Endothelial cell of umbilical vein (primary cell): ENCODE data around the gene MKLN1. TPM values are rescaled to one million over a fixed set of nuclear protein-coding genes. Genes with fewer than 3 reads are reported as not detected.

ENCODE experiments used
- BruUV-seq: library from RNA; stranded (reverse); fragments of 400-500 nt; replicated peaks from 2 replicates; lab custom pipeline; 2021; lab: Mats Ljungman, UMichigan
- CTCF ChIA-PET: fragments of 300-600, 350-600 bp; sonication (Branson Sonifier 250); formaldehyde crosslinking; loops from one replicate; lab custom pipeline; 2021; ENCODE audit warnings: antibody characterized with exemption, inconsistent platforms; lab: Charles Lee
- POLR2A ChIA-PET: fragments of 300-600, 350-600 bp; sonication (Branson Sonifier 250); formaldehyde crosslinking; loops from one replicate; lab custom pipeline; 2021; ENCODE audit warnings: antibody characterized with exemption, inconsistent platforms; lab: Charles Lee
- DNase-seq: peaks from one replicate; pipeline ENCODE4 v3.0.0-alpha.2; 2011; ENCODE audit warnings: low read depth, low spot score
- FAIRE-seq: peaks from 2 replicates; lab custom pipeline; 2011; peaks lifted over from hg19 to GRCh38; lab: Jason Lieb, UNC
- H2AFZ ChIP-seq: 2 replicates; pipeline ENCODE4 v1.6.0; 2012; ENCODE audit warnings: low read depth, low read length, control low read depth, inconsistent platforms
- H3K27ac ChIP-seq: 2 replicates; pipeline ENCODE4 v1.5.1; 2011; ENCODE audit warnings: low read depth, mild to moderate bottlenecking, control low read depth, low read length, moderate library complexity; ENCODE audit not compliant: insufficient read depth
- H3K27me3 ChIP-seq, 2 experiments: 2 replicates each; pipeline versions ENCODE4 v1.6.0 to v1.6.1; 2011; ENCODE audit warnings: low read length in 2 of 2, mixed read lengths in 1 of 2; ENCODE audit not compliant: control insufficient read depth in 2 of 2, insufficient read depth in 2 of 2
- H3K36me3 ChIP-seq, 2 experiments: 2 replicates in 1 of 2; 3 replicates in 1 of 2; pipeline ENCODE4 v1.5.1; 2011; ENCODE audit warnings: low read length in 2 of 2, mild to moderate bottlenecking in 1 of 2, moderate library complexity in 1 of 2; ENCODE audit not compliant: control insufficient read depth in 2 of 2, insufficient read depth in 2 of 2; ENCODE audit errors: extremely low read depth in 1 of 2
- H3K4me1 ChIP-seq: 3 replicates; pipeline ENCODE4 v1.5.1; 2011; ENCODE audit warnings: mild to moderate bottlenecking, low read length; ENCODE audit not compliant: control insufficient read depth, insufficient read depth; ENCODE audit errors: extremely low read depth
- H3K4me2 ChIP-seq: 2 replicates; pipeline ENCODE4 v1.6.1; 2011; ENCODE audit warnings: low read length, control low read depth, mixed read lengths; ENCODE audit not compliant: insufficient read depth
- H3K4me3 ChIP-seq, 3 experiments: fragments of 200-600 bp in 1 of 3; sonication (generic), shearing (Covaris generic) in 1 of 3; replicated peaks in 1 of 3; 2 replicates each; pipeline ENCODE4 v1.5.1; 2011 to 2016; ENCODE audit warnings: control low read depth in 3 of 3, low read length in 3 of 3, mild to moderate bottlenecking in 2 of 3, inconsistent platforms in 1 of 3, low read depth in 1 of 3, moderate library complexity in 1 of 3; ENCODE audit not compliant: insufficient read depth in 1 of 3
- H3K79me2 ChIP-seq: 2 replicates; pipeline ENCODE4 v1.6.0; 2012; ENCODE audit warnings: low read length, inconsistent platforms; ENCODE audit not compliant: control insufficient read depth, insufficient read depth
- H3K9ac ChIP-seq: replicated peaks from 2 replicates; pipeline ENCODE3; 2011; ENCODE audit warnings: low read length, control low read depth; ENCODE audit not compliant: insufficient read depth; ENCODE audit errors: extremely low read depth
- H3K9me1 ChIP-seq: replicated peaks from 3 replicates; pipeline ENCODE4 v1.6.0; 2011; ENCODE audit warnings: mild to moderate bottlenecking, low read length; ENCODE audit not compliant: control insufficient read depth, insufficient read depth; ENCODE audit errors: extremely low read depth
- H3K9me3 ChIP-seq: replicated peaks from 2 replicates; pipeline ENCODE4 v1.5.1; 2012; ENCODE audit warnings: low read length, inconsistent platforms; ENCODE audit not compliant: control insufficient read depth, insufficient read depth
- H4K20me1 ChIP-seq: replicated peaks from 2 replicates; pipeline ENCODE3; 2011; ENCODE audit warnings: mild to moderate bottlenecking, low read length; ENCODE audit not compliant: control insufficient read depth, insufficient read depth; ENCODE audit errors: extremely low read depth
- EZH2 ChIP-seq: IDR thresholded peaks from 2 replicates; pipeline ENCODE4 v1.6.1; 2012; ENCODE audit warnings: borderline replicate concordance, low read depth, mild to moderate bottlenecking, moderate library complexity, low read length, inconsistent platforms; ENCODE audit not compliant: severe bottlenecking
- FOS ChIP-seq: IDR thresholded peaks from 2 replicates; pipeline ENCODE4 v1.6.1; 2011; ENCODE audit warnings: mild to moderate bottlenecking, low read length, moderate library complexity, borderline replicate concordance; ENCODE audit not compliant: insufficient read depth
- GATA2 ChIP-seq: IDR thresholded peaks from 2 replicates; pipeline ENCODE4 v1.7.0; 2011; ENCODE audit warnings: low read depth, mild to moderate bottlenecking, moderate library complexity, mixed read lengths, low read length; ENCODE audit not compliant: insufficient read length, insufficient read depth
- JUN ChIP-seq: IDR thresholded peaks from 2 replicates; pipeline ENCODE4 v1.6.1; 2011; ENCODE audit warnings: borderline replicate concordance, low read depth; ENCODE audit not compliant: insufficient read length, insufficient read depth
- MYC ChIP-seq: IDR thresholded peaks from one replicate; pipeline ENCODE4 v1.6.1; 2011; ENCODE audit warnings: mild to moderate bottlenecking, low read depth, low read length
- POLR2A ChIP-seq: IDR thresholded peaks from 2 replicates; pipeline ENCODE4 v1.6.1; 2012; ENCODE audit warnings: low read depth, mild to moderate bottlenecking, control low read depth, low read length
- POLR2AphosphoS5 ChIP-seq: IDR thresholded peaks from 2 replicates; pipeline ENCODE4 v1.6.1; 2012; ENCODE audit warnings: low read depth, mild to moderate bottlenecking, control low read depth, low read length, moderate library complexity; ENCODE audit not compliant: insufficient read depth
- dilution Hi-C: fragments of 300-500 bp; cut with MboI; formaldehyde crosslinking; loops from one replicate; pipeline ENCODE4 v1.15.0; 2019; ENCODE audit warnings: low sequenced_read_pairs; ENCODE audit not compliant: extremely low pct_ligation_motif_present
- intact Hi-C: fragments of 100-400 bp; cut with micrococcal nuclease; formaldehyde crosslinking; loops from one replicate; pipeline ENCODE4 v1.10.0; 2022
- polyA plus RNA-seq, 4 experiments: library from polyadenylated mRNA; depleted of rRNA in 3 of 4; stranded (reverse) in 3 of 4; unstranded in 1 of 4; fragments of >200 nt; gene quantifications; 2 replicates each; pipeline versions ENCODE4 v1.2.1 to v1.2.3, GENCODE V29; 2011 to 2012; ENCODE audit warnings: missing spikeins in 1 of 4
- total RNA-seq: library from RNA; stranded (reverse); gene quantifications from 2 replicates; pipeline ENCODE4 v1.2.3, GENCODE V29; 2021
- TF ChIP-seq, protein P1 (sequence below), 2 donors: IDR thresholded peaks; 1 replicate in 1 of 2; 2 replicates in 1 of 2; pipeline ENCODE4 v1.5.1; 2011; ENCODE audit warnings: low read length in 2 of 2, mild to moderate bottlenecking in 2 of 2, moderate library complexity in 2 of 2, control low read depth in 1 of 2, inconsistent platforms in 1 of 2, low read depth in 1 of 2; ENCODE audit not compliant: insufficient read depth in 1 of 2; ENCODE audit errors: extremely low read depth in 1 of 2
- TF ChIP-seq, protein P2 (sequence below): IDR thresholded peaks from 2 replicates; pipeline ENCODE4 v1.6.1; 2011; ENCODE audit not compliant: insufficient read depth, insufficient read length

Gene MKLN1
- total and polyA plus RNA-seq, 2 donors (not counting 3 experiments of a cell fraction or from before 2014, with no cell fraction given): 12.2 to 32.1 TPM

- TF ChIP-seq POLR2A (no peak), MYC (no peak), FOS (no peak)
- TF ChIP-seq, protein P1, sequence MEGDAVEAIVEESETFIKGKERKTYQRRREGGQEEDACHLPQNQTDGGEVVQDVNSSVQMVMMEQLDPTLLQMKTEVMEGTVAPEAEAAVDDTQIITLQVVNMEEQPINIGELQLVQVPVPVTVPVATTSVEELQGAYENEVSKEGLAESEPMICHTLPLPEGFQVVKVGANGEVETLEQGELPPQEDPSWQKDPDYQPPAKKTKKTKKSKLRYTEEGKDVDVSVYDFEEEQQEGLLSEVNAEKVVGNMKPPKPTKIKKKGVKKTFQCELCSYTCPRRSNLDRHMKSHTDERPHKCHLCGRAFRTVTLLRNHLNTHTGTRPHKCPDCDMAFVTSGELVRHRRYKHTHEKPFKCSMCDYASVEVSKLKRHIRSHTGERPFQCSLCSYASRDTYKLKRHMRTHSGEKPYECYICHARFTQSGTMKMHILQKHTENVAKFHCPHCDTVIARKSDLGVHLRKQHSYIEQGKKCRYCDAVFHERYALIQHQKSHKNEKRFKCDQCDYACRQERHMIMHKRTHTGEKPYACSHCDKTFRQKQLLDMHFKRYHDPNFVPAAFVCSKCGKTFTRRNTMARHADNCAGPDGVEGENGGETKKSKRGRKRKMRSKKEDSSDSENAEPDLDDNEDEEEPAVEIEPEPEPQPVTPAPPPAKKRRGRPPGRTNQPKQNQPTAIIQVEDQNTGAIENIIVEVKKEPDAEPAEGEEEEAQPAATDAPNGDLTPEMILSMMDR (IDR thresholded peaks at IDR 0.05; ENCODE audit: extremely low read depth in 1 of 2, insufficient read depth in 1 of 2, low read depth in 1 of 2, low read length in 2 of 2): no peak
- DNase-seq: no peak
- BruUV-seq: no TSS peak
- Histone ChIP-seq H3K27me3 (no peaks in the 10 kb centered on the region), H3K4me2 (no peak overlapping the region), H3K9ac (no peak overlapping the region), H3K36me3 (no peaks in the 10 kb centered on the region), H4K20me1 (no peaks in the 10 kb centered on the region), H3K79me2 (no peaks in the 10 kb centered on the region), H3K9me1 (no peaks in the 10 kb centered on the region), H3K9me3 (no peaks in the 10 kb centered on the region), H3K27ac (no peak overlapping the region), H2AFZ (no peak overlapping the region), H3K4me1 (no peaks in the 10 kb centered on the region), H3K4me3 (no peak overlapping the region)
- POLR2A ChIA-PET: interaction anchor here (0.7 kb wide), 1 partner anchor 89 kb away, joined by 7 read pairs; no protein-coding TSS in a partner anchor
- intact Hi-C loops: no loop called here
- no peak for FAIRE-seq
- dilution Hi-C loops: no loop called here
- CTCF ChIA-PET: interaction anchor here (1.3 to 2.9 kb wide), 2 partner anchors 42 to 191 kb away, joined by 3 to 12 read pairs; no protein-coding TSS in a partner anchor
Measured at GRCh38 chr7:131300572-131301466, 26.9 kb upstream of the MKLN1 start.

- no peaks in the 10 kb centered on the region for H3K36me3 ChIP-seq
- no TSS peak for BruUV-seq
- no peak for TF ChIP-seq POLR2AphosphoS5
- TF ChIP-seq MYC: no peak
- TF ChIP-seq FOS: no peak
- TF ChIP-seq GATA2: no peak
- TF ChIP-seq, protein P1 (IDR thresholded peaks at IDR 0.05; ENCODE audit: extremely low read depth in 1 of 2, insufficient read depth in 1 of 2, low read depth in 1 of 2, low read length in 2 of 2): no peak
- TF ChIP-seq POLR2A: no peak
- no peak for TF ChIP-seq JUN
- TF ChIP-seq, protein P2, sequence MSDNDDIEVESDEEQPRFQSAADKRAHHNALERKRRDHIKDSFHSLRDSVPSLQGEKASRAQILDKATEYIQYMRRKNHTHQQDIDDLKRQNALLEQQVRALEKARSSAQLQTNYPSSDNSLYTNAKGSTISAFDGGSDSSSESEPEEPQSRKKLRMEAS: no peak
- no peak for TF ChIP-seq EZH2
Measured at GRCh38 chr7:131302446-131302845, 25.2 kb upstream of the MKLN1 start.

More at GRCh38 chr7:131302446-131302845, 25.2 kb upstream of the MKLN1 start:
- Histone ChIP-seq H3K79me2 (no peaks in the 10 kb centered on the region), H4K20me1 (no peaks in the 10 kb centered on the region), H3K9me3 (no peaks in the 10 kb centered on the region), H3K4me1 (no peaks in the 10 kb centered on the region), H3K9me1 (no peaks in the 10 kb centered on the region), H3K4me2 (no peak overlapping the region), H3K27ac (no peak overlapping the region), H3K27me3 (no peaks in the 10 kb centered on the region), H3K4me3 (no peak overlapping the region), H3K9ac (no peak overlapping the region), H2AFZ (no peak overlapping the region)
- no peak for DNase-seq
- intact Hi-C loops (no loop called here), dilution Hi-C loops (no loop called here)
- FAIRE-seq: no peak
- CTCF ChIA-PET: interaction anchor here (0.9 to 2.9 kb wide), 11 partner anchors 10 to 320 kb away, joined by 3 to 17 read pairs (median 5); no protein-coding TSS in a partner anchor
- POLR2A ChIA-PET: no interaction called here
